DOHH2 (cell line): ENCODE results near the gene PWP1.

Experiments used
- H3F3A ChIP-seq: fragments of 200-600 bp; sonication (generic), shearing (Covaris generic); 2 replicates; pipeline ENCODE4 v1.6.0; 2016; ENCODE audit warnings: antibody characterized with exemption, mild to moderate bottlenecking; ENCODE audit not compliant: control insufficient read depth, insufficient read depth
- H3K27ac ChIP-seq: fragments of 200-600 bp; sonication (generic); 2 replicates; pipeline ENCODE4 v1.5.1; 2014; ENCODE audit warnings: low read depth, mild to moderate bottlenecking, low read length, moderate library complexity
- H3K27me3 ChIP-seq: fragments of 200-600 bp; sonication (generic); 2 replicates; pipeline ENCODE4 v1.6.1; 2014; ENCODE audit warnings: mild to moderate bottlenecking, low read length, mixed read lengths; ENCODE audit not compliant: control insufficient read depth
- H3K36me3 ChIP-seq: fragments of 200-600 bp; sonication (generic); 2 replicates; pipeline ENCODE4 v1.6.1; 2014; ENCODE audit warnings: mild to moderate bottlenecking, low read length, moderate library complexity, mixed read lengths; ENCODE audit not compliant: control insufficient read depth
- H3K4me1 ChIP-seq: fragments of 200-600 bp; sonication (generic); 2 replicates; pipeline ENCODE4 v1.6.1; 2014; ENCODE audit warnings: mild to moderate bottlenecking, low read length, mixed read lengths; ENCODE audit not compliant: control insufficient read depth
- H3K4me2 ChIP-seq: fragments of 200-600 bp; sonication (generic); 2 replicates; pipeline ENCODE4 v1.6.0; 2014; ENCODE audit warnings: mild to moderate bottlenecking, low read length, moderate library complexity
- H3K4me3 ChIP-seq: fragments of 200-600 bp; sonication (generic); 2 replicates; pipeline ENCODE4 v1.5.1; 2014; ENCODE audit warnings: mild to moderate bottlenecking, low read length, mixed read lengths
- H3K79me2 ChIP-seq: fragments of 200-600 bp; sonication (generic); 2 replicates; pipeline ENCODE4 v1.6.1; 2014; ENCODE audit warnings: mild to moderate bottlenecking, low read length, mixed read lengths; ENCODE audit not compliant: control insufficient read depth
- H3K9me2 ChIP-seq: fragments of 200-600 bp; sonication (generic); replicated peaks from 2 replicates; pipeline ENCODE4 v1.6.1; 2014; ENCODE audit warnings: mild to moderate bottlenecking, low read length, mixed read lengths; ENCODE audit not compliant: control insufficient read depth
- H3K9me3 ChIP-seq: fragments of 200-600 bp; sonication (generic); 2 replicates; pipeline ENCODE4 v1.6.1; 2014; ENCODE audit warnings: antibody characterized with exemption, low read length, mixed read lengths; ENCODE audit not compliant: control insufficient read depth, insufficient read depth
- H4K20me1 ChIP-seq: fragments of 200-600 bp; sonication (generic); 2 replicates; pipeline ENCODE4 v1.6.0; 2014; ENCODE audit warnings: low read depth, mild to moderate bottlenecking, antibody characterized with exemption, low read length, moderate library complexity; ENCODE audit not compliant: control insufficient read depth, insufficient read depth
- CTCF ChIP-seq: fragments of 200-600 bp; sonication (generic); IDR thresholded peaks from one replicate; pipeline ENCODE4 v1.5.1; 2014; ENCODE audit warnings: antibody characterized with exemption, mild to moderate bottlenecking, low read depth, low read length; ENCODE audit not compliant: poor library complexity, severe bottlenecking
- EZH2phosphoT487 ChIP-seq: fragments of 200-600 bp; sonication (generic); IDR thresholded peaks from 2 replicates; pipeline ENCODE4 v1.6.1; 2017; ENCODE audit warnings: borderline replicate concordance, mild to moderate bottlenecking, antibody characterized with exemption, low read length, moderate library complexity, mixed read lengths

Gene PWP1

GRCh38 chr12:107650977-107651376 lies 34.6 kb upstream of the PWP1 start:
- no peaks in the 10 kb centered on the region for H3K36me3 ChIP-seq
- TF ChIP-seq EZH2phosphoT487 = no peak
- no peaks in the 10 kb centered on the region for H3K9me3 ChIP-seq
- H4K20me1 ChIP-seq = no peaks in the 10 kb centered on the region
- H3K79me2 ChIP-seq = no peaks in the 10 kb centered on the region
- H3K4me2 ChIP-seq = no peak overlapping the region
- H3K4me1 ChIP-seq = no peaks in the 10 kb centered on the region
- H3K9me2 ChIP-seq = no peaks in the 10 kb centered on the region
- no peak overlapping the region for H3K27ac ChIP-seq
- H3K4me3 ChIP-seq = no peak overlapping the region
- H3F3A ChIP-seq = no peaks in the 10 kb centered on the region
- H3K27me3 ChIP-seq = no peaks in the 10 kb centered on the region

DNA sequence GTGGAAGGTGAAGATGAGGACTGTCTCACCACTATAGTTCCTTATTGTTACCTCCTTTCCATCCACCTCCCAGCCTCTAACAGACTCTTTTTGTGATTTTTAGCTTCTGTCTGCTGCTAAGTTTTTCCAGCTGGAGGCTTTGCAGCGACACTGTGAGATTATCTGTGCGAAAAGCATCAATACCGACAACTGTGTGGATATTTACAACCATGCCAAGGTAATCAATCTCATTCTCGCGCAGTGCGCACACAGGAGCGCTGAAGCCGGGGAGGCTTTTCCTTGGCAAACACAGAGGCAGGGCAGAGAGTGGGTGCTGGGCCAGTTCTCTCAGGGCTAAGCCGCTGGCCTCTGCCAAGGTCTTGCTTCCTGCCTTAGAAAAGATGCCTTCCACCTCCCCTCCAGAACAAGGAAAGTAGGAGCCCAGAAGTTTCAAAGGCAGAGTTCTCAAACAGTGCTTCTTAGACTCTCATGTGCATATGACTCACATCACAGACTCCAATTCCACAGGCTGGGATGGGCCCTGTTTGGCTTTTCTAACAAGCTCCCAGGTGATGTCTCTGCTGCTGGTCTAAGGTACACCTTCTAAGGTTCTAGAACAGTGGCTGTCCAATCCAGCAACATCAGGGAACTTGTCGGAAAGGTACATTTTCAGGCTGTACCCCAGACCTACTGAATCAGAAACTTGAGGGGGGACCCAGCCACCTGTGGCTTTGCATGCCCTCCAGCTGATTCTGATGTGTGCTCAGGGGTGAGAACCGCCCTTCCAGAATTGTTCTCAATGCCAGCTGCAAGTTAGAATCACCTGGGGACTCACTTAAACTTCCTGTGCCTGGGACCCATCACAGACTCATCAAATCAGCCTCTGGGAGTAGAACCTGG lies 33.8 kb upstream of the PWP1 start:
- H3K4me2 ChIP-seq = no peak overlapping the region
- H3K36me3 ChIP-seq = no peaks in the 10 kb centered on the region
- no peaks in the 10 kb centered on the region for H3K27me3 ChIP-seq
- H3K27ac ChIP-seq = no peak overlapping the region
- TF ChIP-seq EZH2phosphoT487 (no peak), CTCF (no peak)
- no peaks in the 10 kb centered on the region for H3F3A ChIP-seq
- H3K4me1 ChIP-seq = no peaks in the 10 kb centered on the region
- H3K79me2 ChIP-seq = no peaks in the 10 kb centered on the region
- no peak overlapping the region for H3K4me3 ChIP-seq
- no peaks in the 10 kb centered on the region for H3K9me2 ChIP-seq
- H3K9me3 ChIP-seq = no peaks in the 10 kb centered on the region
- H4K20me1 ChIP-seq = no peaks in the 10 kb centered on the region

DNA sequence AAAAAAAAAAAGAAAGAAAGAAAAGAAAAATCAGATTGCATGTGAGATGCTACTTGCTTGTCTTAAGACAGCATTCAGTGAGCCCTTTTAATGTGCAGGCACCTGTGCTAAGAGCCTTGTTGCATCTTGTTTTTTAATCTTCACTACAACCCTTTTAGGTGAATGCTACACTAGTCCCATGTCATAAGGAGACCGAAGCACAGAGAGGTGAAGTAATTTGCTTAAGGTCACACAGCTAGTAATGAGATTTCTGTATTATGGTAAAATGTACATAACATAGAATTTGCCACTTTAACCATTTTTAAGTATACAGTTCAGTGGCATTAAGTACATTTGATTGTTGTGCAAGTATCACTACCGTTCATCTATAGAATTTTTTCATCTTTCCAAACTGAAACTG lies 32.1 kb upstream of the PWP1 start:
- no peak overlapping the region for H3K27ac ChIP-seq
- no peaks in the 10 kb centered on the region for H3F3A ChIP-seq
- no peaks in the 10 kb centered on the region for H3K79me2 ChIP-seq
- no peaks in the 10 kb centered on the region for H3K4me1 ChIP-seq
- H3K36me3 ChIP-seq = no peaks in the 10 kb centered on the region
- no peak overlapping the region for H3K4me3 ChIP-seq
- H3K27me3 ChIP-seq = no peaks in the 10 kb centered on the region
- no peak overlapping the region for H3K4me2 ChIP-seq
- TF ChIP-seq CTCF (no peak), EZH2phosphoT487 (no peak)
- H3K9me3 ChIP-seq = no peaks in the 10 kb centered on the region
- H4K20me1 ChIP-seq = no peaks in the 10 kb centered on the region
- H3K9me2 ChIP-seq = no peaks in the 10 kb centered on the region

- no peak overlapping the region for H3K4me2 ChIP-seq
- no peaks in the 10 kb centered on the region for H3K36me3 ChIP-seq
- no peaks in the 10 kb centered on the region for H3K27me3 ChIP-seq
- no peaks in the 10 kb centered on the region for H3K79me2 ChIP-seq
- H3K9me2 ChIP-seq = no peaks in the 10 kb centered on the region
- H3K9me3 ChIP-seq = no peaks in the 10 kb centered on the region
- H3K4me3 ChIP-seq = no peak overlapping the region
- no peak overlapping the region for H3K27ac ChIP-seq
- no peaks in the 10 kb centered on the region for H3F3A ChIP-seq
- no peaks in the 10 kb centered on the region for H3K4me1 ChIP-seq
- TF ChIP-seq EZH2phosphoT487 (no peak), CTCF (no peak)
- no peaks in the 10 kb centered on the region for H4K20me1 ChIP-seq
Measured at GRCh38 chr12:107654873-107655272, 30.7 kb upstream of the PWP1 start.
